HG03045 (cell line): ENCODE results near the gene ANXA3.
"Not testable (repeated sequence)": the region's sequence is repeated elsewhere in the genome, so short reads cannot be mapped to it uniquely, and the experiment has no call there.

ENCODE experiments used
- ATAC-seq: cut with Tn5 transposase; IDR thresholded peaks from one replicate; pipeline ENCODE4 v1.9.1; 2021; ENCODE audit warnings: mild to moderate bottlenecking, moderate library complexity; ENCODE audit not compliant: unreplicated experiment

Gene ANXA3

GRCh38 chr4:78542373-78542772 is 9.2 kb upstream of the ANXA3 start:
- ATAC-seq: no peak

GRCh38 chr4:78543424-78544125 is 8.0 kb upstream of the ANXA3 start:
- no peak for ATAC-seq

- ATAC-seq: no peak
These were observed 6.9 kb upstream of the ANXA3 start for GRCh38 chr4:78544678-78545077.

GRCh38 chr4:78545275-78546246 is 6.0 kb upstream of the ANXA3 start:
- no peak for ATAC-seq

- ATAC-seq: not testable (repeated sequence)
These were observed 3.7 kb upstream of the ANXA3 start for GRCh38 chr4:78547899-78548298.

- not testable (repeated sequence) for ATAC-seq
These were observed 2.7 kb upstream of the ANXA3 start for GRCh38 chr4:78548889-78549288.

GRCh38 chr4:78552389-78553042 is 946 bp downstream of the ANXA3 start:
- no peak for ATAC-seq

GRCh38 chr4:78553043-78553396 is 1.4 kb downstream of the ANXA3 start:
- ATAC-seq: no peak

GRCh38 chr4:78553529-78554060 is 2.0 kb downstream of the ANXA3 start:
- no peak for ATAC-seq

GRCh38 chr4:78556665-78557064 is 5.1 kb downstream of the ANXA3 start:
- no peak for ATAC-seq

- ATAC-seq: no peak
These were observed 6.3 kb downstream of the ANXA3 start for GRCh38 chr4:78557841-78558240.

- no peak for ATAC-seq
These were observed 6.8 kb downstream of the ANXA3 start for GRCh38 chr4:78558410-78558809.

- ATAC-seq: no peak
These were observed 8.9 kb downstream of the ANXA3 start for GRCh38 chr4:78560296-78560963.

- ATAC-seq: no peak
These were observed 10.1 kb downstream of the ANXA3 start for GRCh38 chr4:78561677-78562076.

GRCh38 chr4:78562687-78563086 is 11.1 kb downstream of the ANXA3 start:
- ATAC-seq: no peak

- ATAC-seq: no peak
These were observed 14.4 kb downstream of the ANXA3 start for GRCh38 chr4:78565971-78566372.

GRCh38 chr4:78566834-78567499 is 15.4 kb downstream of the ANXA3 start:
- peak; percentile 82 for ATAC-seq

GRCh38 chr4:78567500-78568060 is 16.0 kb downstream of the ANXA3 start:
- ATAC-seq: no peak

GRCh38 chr4:78568640-78569305 is 17.2 kb downstream of the ANXA3 start:
- ATAC-seq: peak; percentile 46
